ENCODE measurements around the gene MGAT5. TPM values are rescaled to one million over a fixed set of nuclear protein-coding genes. Genes with fewer than 3 reads are reported as not detected.
"Not testable (repeated sequence)": the region's sequence is repeated elsewhere in the genome, so short reads cannot be mapped to it uniquely, and the experiment has no call there.

Gene MGAT5
- total RNA-seq, 1 donor from 2014 or later = 25.8 TPM

DNA sequence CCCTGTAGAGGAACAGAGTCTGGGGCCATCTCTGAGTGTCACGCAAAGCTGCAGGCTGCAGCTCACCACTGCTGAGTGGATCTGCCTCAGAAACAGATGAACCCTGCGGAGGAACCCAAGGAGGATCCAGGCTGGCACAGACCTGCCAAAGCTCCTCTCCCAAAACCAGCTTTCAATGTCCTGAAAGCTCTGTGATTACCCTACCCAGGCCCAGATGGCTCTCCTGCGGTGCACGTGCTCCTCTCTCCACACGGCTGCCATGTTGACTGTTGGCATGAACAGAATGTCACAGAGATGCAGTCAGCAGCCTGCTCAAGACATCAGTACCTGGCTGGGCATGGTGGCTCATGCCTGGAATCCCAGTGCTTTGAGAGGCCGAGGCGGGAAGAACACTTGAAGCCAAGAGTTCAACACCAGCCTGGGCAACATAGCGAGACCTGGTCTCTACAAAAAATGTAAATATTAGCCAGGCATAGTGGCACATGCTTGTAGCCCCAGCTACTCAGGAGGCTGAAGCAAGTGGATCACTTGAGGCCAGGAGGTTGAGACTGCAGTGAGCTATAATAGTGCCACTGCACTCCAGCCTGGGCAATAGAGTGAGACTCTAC, 216.8 kb downstream of the MGAT5 start:
- Mint-ChIP-seq H3K27ac (no peak overlapping the region), H3K36me3 (ENCODE audit: low read depth) (no peaks in the 10 kb centered on the region), H3K27me3 (ENCODE audit: insufficient read depth) (peaks cover 7% of the 10 kb centered on the region), H3K4me1 (ENCODE audit: low read depth) (no peaks in the 10 kb centered on the region), H3K9me3 (no peaks in the 10 kb centered on the region), H3K4me3 (no peak overlapping the region)
- DNase-seq (ENCODE audit: low spot score) = no peak
- intact Hi-C loops (cut with micrococcal nuclease) = no loop called here

DNA sequence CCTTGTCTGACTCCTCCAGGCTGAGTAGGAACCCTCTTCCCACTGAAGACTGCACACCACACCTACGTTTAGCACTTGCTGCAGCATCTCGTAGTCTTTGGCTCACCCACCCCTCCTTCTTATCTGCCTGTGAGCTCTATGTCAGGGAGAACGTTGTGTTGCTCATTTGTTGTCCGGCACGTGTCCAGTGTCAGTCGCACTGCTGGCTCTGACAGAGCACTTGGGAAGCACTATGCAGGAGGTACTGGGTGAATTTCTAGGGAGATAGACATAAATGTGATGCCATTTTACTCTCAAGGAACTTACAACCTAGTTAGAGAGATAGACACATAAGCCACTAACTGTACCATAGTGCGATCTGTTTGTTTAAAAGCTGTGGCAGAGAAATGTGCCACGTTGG, 223.1 kb downstream of the MGAT5 start:
- H3K27ac Mint-ChIP-seq; H3K9me3 Mint-ChIP-seq; H3K36me3 Mint-ChIP-seq (ENCODE audit: low read depth); intact Hi-C loops (cut with micrococcal nuclease); DNase-seq (ENCODE audit: low spot score); H3K4me1 Mint-ChIP-seq (ENCODE audit: low read depth); H3K4me3 Mint-ChIP-seq: not testable (repeated sequence)
- H3K27me3 Mint-ChIP-seq (ENCODE audit: insufficient read depth) = peaks cover 13% of the 10 kb centered on the region

DNA sequence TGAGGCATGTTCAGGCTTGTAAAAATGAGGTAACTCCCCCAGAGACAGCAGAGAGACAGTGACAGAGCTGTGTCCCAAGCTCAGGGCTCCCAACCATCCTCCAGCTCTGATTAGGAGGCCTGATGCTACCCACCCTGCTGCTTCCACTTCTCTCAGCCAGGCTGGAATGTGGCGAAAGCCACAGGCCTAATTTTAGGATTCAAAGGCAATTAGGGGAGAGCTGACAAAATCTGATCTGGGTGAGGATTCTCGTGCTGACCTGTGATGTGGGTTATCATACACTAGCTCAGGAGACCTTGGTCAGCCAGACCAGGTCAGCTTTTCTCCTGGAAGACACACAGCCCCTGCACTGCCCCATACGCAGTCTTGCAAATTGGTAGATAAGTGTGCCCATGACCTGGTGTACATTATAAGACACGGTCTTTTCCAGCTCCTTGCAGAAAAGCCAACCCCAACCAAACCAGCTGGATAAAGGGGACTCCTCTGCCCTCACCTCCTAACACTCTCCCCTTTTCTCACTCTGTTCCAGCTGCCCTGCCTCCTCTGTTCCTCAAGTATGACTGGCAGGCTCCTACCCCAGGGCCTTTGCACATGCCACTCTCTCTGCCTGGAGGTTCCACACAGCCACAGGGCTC, 225.9 kb downstream of the MGAT5 start:
- Mint-ChIP-seq H3K36me3 (ENCODE audit: low read depth) (no peaks in the 10 kb centered on the region), H3K9me3 (no peaks in the 10 kb centered on the region), H3K4me3 (no peak overlapping the region), H3K27me3 (ENCODE audit: insufficient read depth) (peaks cover 6% of the 10 kb centered on the region), H3K27ac (no peak overlapping the region), H3K4me1 (ENCODE audit: low read depth) (no peaks in the 10 kb centered on the region)
- DNase-seq (ENCODE audit: low spot score) = no peak
- intact Hi-C loops (cut with micrococcal nuclease) = no loop called here

DNA sequence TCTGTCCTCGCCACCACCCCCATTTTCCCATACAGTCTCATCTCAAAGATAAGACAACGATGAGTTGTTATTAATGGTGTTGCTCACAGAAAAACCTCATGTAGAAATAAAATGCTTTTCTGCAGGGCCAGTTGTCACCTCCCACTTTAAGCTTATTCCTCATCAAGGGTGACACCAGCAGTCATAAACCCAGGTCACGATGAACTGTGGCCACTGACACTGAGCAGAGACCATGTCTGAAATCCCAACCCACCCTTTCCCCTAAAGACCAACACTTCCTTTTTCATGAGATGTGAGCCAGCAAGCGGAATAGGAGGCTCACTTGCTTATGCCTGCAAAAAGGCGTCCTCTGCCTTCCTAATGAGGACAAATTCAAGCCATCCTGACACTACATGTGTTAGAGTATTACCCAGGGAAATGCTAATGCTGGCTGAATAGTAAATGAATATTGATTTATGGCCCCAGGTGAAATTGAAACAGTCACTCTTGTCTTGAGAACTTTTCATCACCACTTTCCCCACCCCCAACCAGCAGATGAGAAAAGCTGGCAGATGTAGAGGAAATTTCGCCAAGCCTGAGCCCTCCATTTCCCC, 228.4 kb downstream of the MGAT5 start:
- Mint-ChIP-seq H3K36me3 (ENCODE audit: low read depth) (no peaks in the 10 kb centered on the region), H3K27me3 (ENCODE audit: insufficient read depth) (no peaks in the 10 kb centered on the region), H3K4me3 (no peak overlapping the region), H3K9me3 (no peaks in the 10 kb centered on the region), H3K27ac (no peak overlapping the region), H3K4me1 (ENCODE audit: low read depth) (no peaks in the 10 kb centered on the region)
- intact Hi-C loops (cut with micrococcal nuclease) = no loop called here
- no peak for DNase-seq (ENCODE audit: low spot score)

DNA sequence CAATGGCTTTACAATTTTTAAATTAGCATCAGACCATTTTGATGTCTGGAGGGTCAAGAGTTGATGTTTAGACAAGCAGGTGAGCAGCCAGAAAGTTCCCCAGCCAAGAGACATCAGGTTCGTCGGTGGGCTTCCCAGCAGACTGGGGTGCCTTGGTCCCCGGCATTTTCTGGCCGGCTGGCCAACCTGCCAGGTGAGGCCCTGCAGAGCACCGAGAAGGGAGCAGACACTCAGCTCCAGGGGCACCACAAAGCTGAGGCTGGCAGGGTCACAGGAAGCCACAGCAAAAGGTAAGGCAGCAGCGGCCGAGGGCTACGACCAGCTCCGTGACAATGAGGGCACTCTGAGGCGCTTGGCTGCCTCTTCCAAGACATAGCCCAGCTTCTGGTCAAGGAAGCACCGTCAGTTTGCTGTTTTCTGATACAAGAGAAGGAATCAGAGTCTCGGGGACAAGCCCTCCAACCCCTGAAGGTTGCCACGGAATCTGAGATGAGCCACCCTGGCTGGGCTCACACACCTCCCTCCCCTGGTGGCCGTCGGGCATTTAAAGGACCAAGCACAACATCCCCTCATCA, 229.0 kb downstream of the MGAT5 start:
- no peak overlapping the region for H3K27ac Mint-ChIP-seq
- no peaks in the 10 kb centered on the region for H3K9me3 Mint-ChIP-seq
- no peak for DNase-seq (ENCODE audit: low spot score)
- no peaks in the 10 kb centered on the region for H3K4me1 Mint-ChIP-seq (ENCODE audit: low read depth)
- no peak overlapping the region for H3K4me3 Mint-ChIP-seq
- intact Hi-C loops (cut with micrococcal nuclease) = no loop called here
- H3K36me3 Mint-ChIP-seq (ENCODE audit: low read depth) = no peaks in the 10 kb centered on the region
- H3K27me3 Mint-ChIP-seq (ENCODE audit: insufficient read depth) = no peaks in the 10 kb centered on the region

DNA sequence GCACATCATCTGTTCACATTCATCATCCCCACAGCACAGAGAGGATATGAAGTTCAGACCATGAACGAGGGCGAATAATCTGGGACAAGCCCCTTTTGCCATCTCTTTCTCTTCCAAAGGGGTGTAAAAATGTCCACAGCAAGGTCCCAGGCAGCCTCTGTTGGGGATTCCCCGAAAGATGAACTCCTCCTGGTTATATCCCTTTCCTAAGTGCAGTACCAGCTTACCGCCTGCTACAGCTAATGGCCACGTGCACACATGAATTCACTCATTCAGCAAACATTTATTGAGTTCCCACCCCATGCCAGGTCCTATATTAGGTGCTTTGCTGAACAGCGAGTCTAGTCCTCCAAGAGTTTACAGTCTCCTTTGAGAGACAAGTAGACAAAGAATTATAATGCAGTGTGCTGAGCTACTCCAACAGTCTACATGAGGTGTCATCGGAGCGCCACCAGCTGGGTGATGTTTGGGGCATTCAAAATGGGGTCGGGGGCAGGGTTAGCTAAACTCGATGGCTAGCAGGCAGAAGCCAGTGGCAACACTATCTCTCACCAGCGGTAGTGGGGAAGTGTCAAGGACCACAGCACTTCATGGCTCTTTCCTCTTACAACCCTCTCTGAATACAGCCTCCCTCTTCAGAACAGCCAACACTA, 236.0 kb downstream of the MGAT5 start:
- no peaks in the 10 kb centered on the region for H3K9me3 Mint-ChIP-seq
- H3K27ac Mint-ChIP-seq = no peak overlapping the region
- peaks cover 5% of the 10 kb centered on the region for H3K27me3 Mint-ChIP-seq (ENCODE audit: insufficient read depth)
- H3K4me1 Mint-ChIP-seq (ENCODE audit: low read depth) = no peaks in the 10 kb centered on the region
- H3K36me3 Mint-ChIP-seq (ENCODE audit: low read depth) = no peaks in the 10 kb centered on the region
- no peak overlapping the region for H3K4me3 Mint-ChIP-seq
- intact Hi-C loops (cut with micrococcal nuclease) = no loop called here
- DNase-seq (ENCODE audit: low spot score) = no peak

DNA sequence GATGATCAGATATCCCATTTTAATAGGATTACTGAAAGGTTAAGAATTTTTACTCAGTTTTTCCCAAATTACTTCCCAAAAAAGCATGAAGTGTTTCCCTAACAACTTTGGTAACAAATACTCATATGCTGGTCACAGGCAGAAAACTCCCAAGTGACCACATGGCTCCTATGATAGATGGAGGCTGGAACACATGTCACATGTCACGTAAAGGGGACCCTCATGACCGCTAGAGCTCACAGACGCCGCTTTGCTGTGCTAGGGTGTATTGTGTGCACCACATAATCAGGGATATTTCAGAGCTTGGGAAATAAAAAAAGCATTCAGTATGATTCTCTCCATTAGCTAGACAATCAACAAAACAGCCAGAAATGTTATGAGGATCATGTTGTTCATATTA, 236.7 kb downstream of the MGAT5 start:
- intact Hi-C loops (cut with micrococcal nuclease) = no loop called here
- no peak overlapping the region for H3K27ac Mint-ChIP-seq
- H3K4me1 Mint-ChIP-seq (ENCODE audit: low read depth) = no peaks in the 10 kb centered on the region
- no peak for DNase-seq (ENCODE audit: low spot score)
- H3K9me3 Mint-ChIP-seq = no peaks in the 10 kb centered on the region
- H3K4me3 Mint-ChIP-seq = no peak overlapping the region
- peaks cover 5% of the 10 kb centered on the region for H3K27me3 Mint-ChIP-seq (ENCODE audit: insufficient read depth)
- no peaks in the 10 kb centered on the region for H3K36me3 Mint-ChIP-seq (ENCODE audit: low read depth)

DNA sequence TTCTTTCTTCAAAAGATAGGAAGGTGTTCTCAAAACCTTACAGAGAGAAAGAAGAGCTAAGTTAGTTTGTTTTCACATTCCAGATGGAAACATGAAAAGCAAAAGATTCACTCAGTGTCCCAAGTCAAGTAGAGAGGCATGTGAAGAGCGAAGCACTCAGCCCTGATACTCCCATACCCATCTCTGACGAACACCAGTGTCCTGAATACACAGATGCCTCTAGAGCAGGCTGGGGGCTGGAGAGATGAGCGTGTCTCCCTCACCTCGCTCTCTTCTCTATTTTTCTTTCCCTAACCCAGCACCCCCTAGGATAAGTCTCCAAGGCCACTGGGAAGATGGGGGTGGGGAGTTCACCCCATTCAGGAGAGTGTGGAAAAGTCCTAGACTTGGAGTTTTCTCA, 237.2 kb downstream of the MGAT5 start:
- DNase-seq (ENCODE audit: low spot score) = no peak
- peaks cover 5% of the 10 kb centered on the region for H3K27me3 Mint-ChIP-seq (ENCODE audit: insufficient read depth)
- H3K36me3 Mint-ChIP-seq (ENCODE audit: low read depth) = no peaks in the 10 kb centered on the region
- H3K9me3 Mint-ChIP-seq = no peaks in the 10 kb centered on the region
- intact Hi-C loops (cut with micrococcal nuclease) = no loop called here
- no peaks in the 10 kb centered on the region for H3K4me1 Mint-ChIP-seq (ENCODE audit: low read depth)
- H3K4me3 Mint-ChIP-seq = no peak overlapping the region
- no peak overlapping the region for H3K27ac Mint-ChIP-seq

DNA sequence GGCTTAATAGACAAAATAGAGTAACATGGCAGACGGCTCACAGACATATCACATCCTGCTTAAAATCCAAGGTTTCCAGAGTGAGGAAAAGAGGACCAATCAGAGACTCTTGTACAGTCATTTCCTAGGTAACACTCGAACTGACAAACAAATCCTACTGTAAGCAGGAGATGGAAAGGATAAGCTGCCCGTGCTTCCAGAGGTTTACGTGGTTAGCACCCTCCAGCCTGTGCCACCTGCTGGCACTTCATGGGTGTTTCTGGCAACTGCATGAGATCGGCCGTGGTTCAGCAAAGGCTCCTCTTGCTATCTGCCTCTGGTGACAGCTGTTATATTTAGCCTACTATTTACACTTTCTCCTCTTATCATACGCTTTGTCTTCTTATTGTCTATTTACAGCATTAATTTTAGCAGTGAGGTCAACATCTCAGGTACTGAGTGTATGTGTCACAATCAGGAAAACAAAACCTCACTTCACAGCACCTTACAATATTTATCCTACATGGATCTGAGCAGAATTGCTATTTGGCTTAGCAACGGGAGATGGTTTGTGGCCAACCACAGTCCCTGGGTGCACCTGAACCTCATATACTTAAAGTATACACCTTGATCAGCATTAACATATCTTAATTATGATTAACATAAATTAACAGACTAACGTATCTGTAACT, 238.0 kb downstream of the MGAT5 start:
- Mint-ChIP-seq H3K27ac (no peak overlapping the region), H3K4me1 (ENCODE audit: low read depth) (no peaks in the 10 kb centered on the region)
- intact Hi-C loops (cut with micrococcal nuclease) = no loop called here

DNA sequence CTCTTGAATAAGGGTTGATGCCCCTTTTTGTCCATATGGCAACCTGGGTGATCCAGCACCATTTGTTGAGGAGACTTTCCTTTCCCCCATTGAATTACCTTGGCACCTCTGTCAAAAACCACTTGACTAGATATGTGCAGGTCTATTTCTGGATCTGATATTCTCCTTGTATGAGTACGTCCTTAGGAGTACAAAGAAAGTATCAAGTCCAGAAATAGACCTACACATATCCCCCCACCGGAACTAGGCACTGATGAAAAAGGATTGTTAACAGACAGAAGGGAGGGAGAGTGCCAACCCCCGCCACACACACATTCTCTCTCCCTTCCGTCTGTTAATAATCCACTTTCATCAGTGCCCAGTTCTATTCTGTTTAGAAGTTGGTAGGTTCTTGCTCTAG, 239.9 kb downstream of the MGAT5 start:
- H3K27me3 Mint-ChIP-seq (ENCODE audit: insufficient read depth) = peaks cover 5% of the 10 kb centered on the region
- no peaks in the 10 kb centered on the region for H3K4me1 Mint-ChIP-seq (ENCODE audit: low read depth)
- no peak for DNase-seq (ENCODE audit: low spot score)
- H3K9me3 Mint-ChIP-seq = no peaks in the 10 kb centered on the region
- no peaks in the 10 kb centered on the region for H3K36me3 Mint-ChIP-seq (ENCODE audit: low read depth)
- H3K27ac Mint-ChIP-seq = no peak overlapping the region
- intact Hi-C loops (cut with micrococcal nuclease) = no loop called here
- H3K4me3 Mint-ChIP-seq = no peak overlapping the region

More for the DNA sequence above, 238.0 kb downstream of the MGAT5 start:
- no peak for DNase-seq (ENCODE audit: low spot score)
- no peaks in the 10 kb centered on the region for H3K36me3 Mint-ChIP-seq (ENCODE audit: low read depth)
- no peak overlapping the region for H3K4me3 Mint-ChIP-seq
- H3K9me3 Mint-ChIP-seq = no peaks in the 10 kb centered on the region
- H3K27me3 Mint-ChIP-seq (ENCODE audit: insufficient read depth) = peaks cover 5% of the 10 kb centered on the region

DNA sequence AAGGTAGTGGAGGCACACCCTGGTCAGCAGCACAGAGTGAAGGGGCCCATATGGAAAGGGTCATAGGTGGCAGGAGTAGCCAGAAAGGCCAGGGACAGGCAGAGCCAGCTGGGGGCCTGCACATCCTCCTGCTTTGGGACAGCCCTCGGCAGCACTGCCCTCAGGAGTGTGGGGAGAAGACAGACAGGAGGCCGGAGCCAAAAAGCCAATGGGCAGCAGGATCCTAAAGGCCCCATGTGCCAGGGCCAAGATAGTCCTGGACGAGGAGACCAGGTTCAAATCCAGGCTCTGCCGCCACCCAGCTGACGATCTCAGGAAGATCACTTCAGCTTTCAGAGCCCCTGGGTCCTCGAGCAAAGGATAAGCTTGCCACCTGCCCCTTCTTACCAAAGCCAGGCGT, 244.8 kb downstream of the MGAT5 start:
- H3K27ac Mint-ChIP-seq = no peak overlapping the region
- no peaks in the 10 kb centered on the region for H3K36me3 Mint-ChIP-seq (ENCODE audit: low read depth)
- H3K27me3 Mint-ChIP-seq (ENCODE audit: insufficient read depth) = no peaks in the 10 kb centered on the region
- intact Hi-C loops (cut with micrococcal nuclease) = no loop called here
- no peak overlapping the region for H3K4me3 Mint-ChIP-seq
- no peaks in the 10 kb centered on the region for H3K9me3 Mint-ChIP-seq
- DNase-seq (ENCODE audit: low spot score) = no peak
- no peaks in the 10 kb centered on the region for H3K4me1 Mint-ChIP-seq (ENCODE audit: low read depth)

DNA sequence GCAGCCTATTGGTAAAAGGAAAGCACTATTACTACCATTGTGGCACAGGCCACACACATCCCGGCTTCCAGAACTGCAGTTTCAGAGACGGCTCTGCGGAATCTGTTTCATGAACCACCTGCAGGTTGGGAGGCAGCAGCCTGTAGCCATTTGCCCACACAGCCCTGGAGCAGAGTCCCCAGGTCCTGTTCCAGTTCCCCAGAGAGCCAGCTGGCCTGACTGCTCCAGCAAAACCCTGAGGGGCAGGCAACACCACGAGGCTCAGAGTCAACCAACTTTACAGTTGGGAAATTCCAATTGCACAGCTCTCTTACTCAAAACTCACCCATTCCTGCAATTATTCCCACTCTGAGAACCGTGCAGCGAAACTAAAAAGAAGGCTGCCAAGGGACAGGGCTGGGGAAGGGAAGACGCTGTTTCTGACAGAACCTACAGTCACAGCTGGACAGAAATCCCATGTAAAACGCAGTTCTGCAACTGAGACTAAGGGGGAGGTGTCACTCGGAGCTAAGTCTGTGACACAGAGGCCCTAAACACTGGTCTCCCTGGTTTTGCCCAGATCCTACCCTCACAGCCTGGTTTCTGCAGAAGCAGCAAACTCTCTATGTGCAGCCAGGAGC, 245.5 kb downstream of the MGAT5 start:
- intact Hi-C loops (cut with micrococcal nuclease) = no loop called here

More for the DNA sequence above, 245.5 kb downstream of the MGAT5 start:
- Mint-ChIP-seq H3K4me1 (ENCODE audit: low read depth) (no peaks in the 10 kb centered on the region), H3K4me3 (no peak overlapping the region), H3K36me3 (ENCODE audit: low read depth) (no peaks in the 10 kb centered on the region), H3K27me3 (ENCODE audit: insufficient read depth) (no peaks in the 10 kb centered on the region), H3K27ac (no peak overlapping the region), H3K9me3 (no peaks in the 10 kb centered on the region)
- no peak for DNase-seq (ENCODE audit: low spot score)

All from activated T-helper 1 cell treated with anti-CD3 and anti-CD28 coated beads, Interleukin-12 subunit alpha, Interleukin-12 subunit beta, Interleukin-2, Interleukin-4 antibody, amounts not matched to agents 30 ng/mL and 10 ng/mL and 1 ng/mL, durations not matched to agents 14 hours and 24 hours and 36 hours (primary cell).